Skin epidermis (tissue), 12 donors: ENCODE data around the gene MBD3.
"Not testable (repeated sequence)": the region's sequence is repeated elsewhere in the genome, so short reads cannot be mapped to it uniquely, and the experiment has no call there.

Experiments used
- H3K27ac ChIP-seq, 21 experiments: fragments of 200-600 bp; sonication (generic) in 11 of 21; one replicate each; pipeline ENCODE4 v1.5.0; 2020; ENCODE audit warnings: mild to moderate bottlenecking in 3 of 21, inconsistent platforms in 2 of 21, moderate library complexity in 2 of 21
- H3K4me3 ChIP-seq, 7 experiments: fragments of 200-600 bp; sonication (generic) in 2 of 7; one replicate each; pipeline ENCODE4 v1.5.0; 2020; ENCODE audit warnings: inconsistent platforms in 2 of 7, mild to moderate bottlenecking in 2 of 7, moderate library complexity in 1 of 7

The MBD3 gene

GRCh38 chr19:1555487-1556389, 36.9 kb downstream of the MBD3 start:
- no peak overlapping the region for H3K27ac ChIP-seq
- no peak overlapping the region for H3K4me3 ChIP-seq

GRCh38 chr19:1554968-1555367, 37.7 kb downstream of the MBD3 start:
- Histone ChIP-seq H3K4me3 (no peak overlapping the region), H3K27ac (no peak overlapping the region)

GRCh38 chr19:1553415-1553814, 39.2 kb downstream of the MBD3 start:
- no peak overlapping the region for H3K4me3 ChIP-seq
- no peak overlapping the region for H3K27ac ChIP-seq

GRCh38 chr19:1551068-1552040, 41.3 kb downstream of the MBD3 start:
- H3K4me3 ChIP-seq: no peak overlapping the region
- H3K27ac ChIP-seq: no peak overlapping the region

GRCh38 chr19:1549332-1549945, 43.2 kb downstream of the MBD3 start:
- Histone ChIP-seq H3K4me3 (no peak overlapping the region), H3K27ac (no peak overlapping the region)

- no peak overlapping the region for H3K27ac ChIP-seq
- H3K4me3 ChIP-seq: no peak overlapping the region
Measured at GRCh38 chr19:1540365-1540925, 52.2 kb downstream of the MBD3 start.

GRCh38 chr19:1539749-1540148, 52.9 kb downstream of the MBD3 start:
- not testable (repeated sequence) for H3K27ac ChIP-seq, H3K4me3 ChIP-seq

GRCh38 chr19:1538978-1539377, 53.7 kb downstream of the MBD3 start:
- H3K4me3 ChIP-seq: no peak overlapping the region
- no peak overlapping the region for H3K27ac ChIP-seq

- H3K27ac ChIP-seq, H3K4me3 ChIP-seq: not testable (repeated sequence)
Measured at GRCh38 chr19:1535699-1536098, 57.0 kb downstream of the MBD3 start.

GRCh38 chr19:1534972-1535371, 57.7 kb downstream of the MBD3 start:
- H3K4me3 ChIP-seq: no peak overlapping the region
- H3K27ac ChIP-seq: no peak overlapping the region

GRCh38 chr19:1533510-1534150, 59.0 kb downstream of the MBD3 start:
- H3K4me3 ChIP-seq: no peak overlapping the region

GRCh38 chr19:1532003-1532402, 60.7 kb downstream of the MBD3 start:
- Histone ChIP-seq H3K27ac (no peak overlapping the region), H3K4me3 (no peak overlapping the region)

More at GRCh38 chr19:1533510-1534150, 59.0 kb downstream of the MBD3 start:
- H3K27ac ChIP-seq: no peak overlapping the region

GRCh38 chr19:1531587-1531986, 61.1 kb downstream of the MBD3 start:
- H3K27ac ChIP-seq: no peak overlapping the region
- no peak overlapping the region for H3K4me3 ChIP-seq

GRCh38 chr19:1530856-1531255, 61.8 kb downstream of the MBD3 start:
- H3K4me3 ChIP-seq, H3K27ac ChIP-seq: not testable (repeated sequence)

- no peak overlapping the region for H3K4me3 ChIP-seq
- H3K27ac ChIP-seq: no peak overlapping the region
Measured at GRCh38 chr19:1529430-1529816, 63.2 kb downstream of the MBD3 start.

GRCh38 chr19:1528596-1529429, 63.9 kb downstream of the MBD3 start:
- Histone ChIP-seq H3K27ac (no peak overlapping the region), H3K4me3 (no peak overlapping the region)

- no peak overlapping the region for H3K27ac ChIP-seq
- no peak overlapping the region for H3K4me3 ChIP-seq
Measured at GRCh38 chr19:1527650-1528309, 64.9 kb downstream of the MBD3 start.
